ENCODE results near the gene MNAT1.

MNAT1 gene

GRCh38 chr14:60945984-60946383, 211.4 kb downstream of the MNAT1 start:
- TF ChIP-seq CTCF (IDR thresholded peaks at IDR 0.05; ENCODE audit: low read depth, low read length): no peak
- no peak for DNase-seq (ENCODE audit: extremely low read depth, low read depth)

- no peak for TF ChIP-seq CTCF (IDR thresholded peaks at IDR 0.05; ENCODE audit: low read depth, low read length)
These were observed 212.2 kb downstream of the MNAT1 start for GRCh38 chr14:60946773-60947172.

GRCh38 chr14:60951776-60952435, 217.3 kb downstream of the MNAT1 start:
- TF ChIP-seq CTCF (IDR thresholded peaks at IDR 0.05; ENCODE audit: low read depth, low read length): no peak
- DNase-seq (ENCODE audit: extremely low read depth, low read depth): no peak

More at GRCh38 chr14:60946773-60947172, 212.2 kb downstream of the MNAT1 start:
- no peak for DNase-seq (ENCODE audit: extremely low read depth, low read depth)

- TF ChIP-seq CTCF (IDR thresholded peaks at IDR 0.05; ENCODE audit: low read depth, low read length): no peak
These were observed 221.6 kb downstream of the MNAT1 start for GRCh38 chr14:60956202-60956601.

GRCh38 chr14:60956632-60957031, 222.1 kb downstream of the MNAT1 start:
- DNase-seq (ENCODE audit: extremely low read depth, low read depth): no peak
- no peak for TF ChIP-seq CTCF (IDR thresholded peaks at IDR 0.05; ENCODE audit: low read depth, low read length)

More at GRCh38 chr14:60956202-60956601, 221.6 kb downstream of the MNAT1 start:
- DNase-seq (ENCODE audit: extremely low read depth, low read depth): no peak

- TF ChIP-seq CTCF (IDR thresholded peaks at IDR 0.05; ENCODE audit: low read depth, low read length): no peak
- no peak for DNase-seq (ENCODE audit: extremely low read depth, low read depth)
These were observed 223.6 kb downstream of the MNAT1 start for GRCh38 chr14:60958146-60958545.

GRCh38 chr14:60963761-60964160, 229.2 kb downstream of the MNAT1 start:
- no peak for DNase-seq (ENCODE audit: extremely low read depth, low read depth)
- TF ChIP-seq CTCF (IDR thresholded peaks at IDR 0.05; ENCODE audit: low read depth, low read length): no peak

Data from AG09319 (cell line).